HG03103 (cell line): ENCODE measurements around the gene HDAC11.

Experiments
- ATAC-seq: cut with Tn5 transposase; IDR thresholded peaks from one replicate; pipeline ENCODE4 v1.9.1; 2021; ENCODE audit warnings: low read depth; ENCODE audit not compliant: unreplicated experiment

HDAC11 gene

DNA sequence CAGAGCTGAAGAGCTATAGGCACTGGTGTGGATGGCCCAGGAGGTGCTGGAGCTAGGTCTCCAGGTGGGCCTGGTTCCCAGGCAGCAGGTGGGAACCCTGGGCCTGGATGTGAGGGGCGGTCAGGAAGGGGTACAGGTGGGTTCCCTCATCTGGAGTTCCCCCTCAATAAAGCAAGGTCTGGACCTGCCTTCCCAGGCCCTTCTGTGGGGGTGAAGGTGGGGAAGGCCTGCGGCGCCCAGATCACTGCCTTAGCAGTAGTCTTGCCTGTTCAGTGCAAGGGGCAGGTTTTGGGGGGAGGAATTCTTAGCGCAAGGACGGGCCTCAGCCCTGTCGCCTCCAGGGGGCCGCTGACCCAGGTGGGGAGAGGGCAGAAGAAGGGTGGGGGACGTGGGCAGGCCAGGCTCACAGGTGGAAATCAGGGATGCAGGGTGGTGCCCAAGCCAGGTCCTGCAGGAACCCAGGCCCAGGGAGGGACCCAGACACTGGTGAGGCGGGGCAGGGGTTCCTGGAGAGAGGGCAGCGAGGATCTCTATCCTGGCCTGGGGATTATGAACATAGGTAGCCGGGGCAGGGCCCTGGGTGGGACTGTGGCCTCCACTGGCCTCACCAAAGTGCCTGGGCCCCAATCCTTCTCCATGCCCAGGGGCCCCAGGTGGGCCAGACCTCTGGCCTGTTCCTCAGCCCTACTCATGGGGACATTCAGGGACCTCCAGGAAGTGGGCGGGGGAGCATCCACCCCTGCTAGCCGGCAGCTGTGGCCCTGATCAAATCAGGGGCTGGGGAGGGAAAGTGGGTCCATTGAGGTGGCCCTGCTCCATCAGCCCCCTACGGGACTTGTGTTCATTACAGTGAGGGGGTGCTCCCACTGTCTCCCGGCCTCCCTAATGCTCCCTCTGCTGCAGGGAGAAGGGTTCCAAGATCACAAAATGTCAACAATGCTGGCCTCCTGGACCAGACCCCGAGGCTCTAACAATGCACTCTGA is 25.3 kb downstream of the HDAC11 start:
- ATAC-seq = no peak

DNA sequence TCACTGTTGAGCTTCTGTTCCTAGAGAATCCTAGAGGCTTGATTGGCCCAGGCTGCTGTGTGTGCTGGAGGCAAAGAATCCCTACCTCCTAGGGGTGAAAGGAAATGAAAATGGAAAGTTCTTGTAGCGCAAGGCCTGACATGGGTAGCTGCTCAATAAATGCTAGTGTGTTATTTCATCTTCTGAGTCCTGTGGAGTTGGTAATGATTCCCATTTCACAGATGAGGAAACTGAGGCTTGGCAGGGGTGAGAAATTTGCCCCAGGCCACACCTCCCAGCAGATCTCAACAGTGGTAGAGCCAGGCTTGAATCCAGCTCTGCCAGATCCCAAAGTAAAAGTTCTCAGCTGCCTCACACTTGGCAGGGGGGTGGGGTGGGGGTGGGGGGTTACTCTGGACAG is 26.1 kb downstream of the HDAC11 start:
- ATAC-seq = no peak

DNA sequence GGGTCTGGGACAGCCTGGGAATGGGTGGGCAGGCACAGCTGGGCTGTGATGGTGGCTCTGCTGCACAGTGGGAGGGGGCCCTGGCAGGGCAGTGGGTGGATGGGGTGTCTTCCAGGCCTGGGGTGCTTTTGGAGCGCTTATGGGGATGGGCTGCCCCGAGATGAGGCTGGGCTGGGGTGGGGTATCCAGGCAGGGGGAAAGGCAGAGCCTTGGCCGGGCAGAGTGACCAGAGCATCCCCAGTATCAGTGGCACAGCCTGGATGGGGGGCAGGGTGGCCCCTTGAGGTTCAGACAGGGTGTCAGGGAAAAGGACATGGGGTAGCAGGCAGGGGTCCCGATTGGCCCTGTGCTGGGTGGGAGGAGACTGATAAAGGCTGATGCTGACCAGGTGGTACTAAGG is 26.6 kb downstream of the HDAC11 start:
- no peak for ATAC-seq

DNA sequence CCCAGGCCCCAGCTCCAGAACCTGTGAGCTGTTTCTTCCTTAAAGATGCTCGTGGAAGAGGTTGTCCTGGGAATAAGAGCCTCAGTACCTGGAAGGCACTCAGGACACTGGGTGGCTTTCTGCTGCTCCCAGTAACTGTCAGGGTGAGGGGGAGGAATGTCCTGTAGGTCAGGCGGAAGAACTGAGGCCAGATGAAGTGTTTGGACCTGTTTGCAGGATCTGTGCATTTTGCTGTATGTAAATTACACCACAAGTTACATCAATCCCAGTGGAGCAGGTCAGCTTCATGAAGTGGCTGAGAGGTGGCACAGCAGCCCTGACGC is 27.1 kb downstream of the HDAC11 start:
- no peak for ATAC-seq

DNA sequence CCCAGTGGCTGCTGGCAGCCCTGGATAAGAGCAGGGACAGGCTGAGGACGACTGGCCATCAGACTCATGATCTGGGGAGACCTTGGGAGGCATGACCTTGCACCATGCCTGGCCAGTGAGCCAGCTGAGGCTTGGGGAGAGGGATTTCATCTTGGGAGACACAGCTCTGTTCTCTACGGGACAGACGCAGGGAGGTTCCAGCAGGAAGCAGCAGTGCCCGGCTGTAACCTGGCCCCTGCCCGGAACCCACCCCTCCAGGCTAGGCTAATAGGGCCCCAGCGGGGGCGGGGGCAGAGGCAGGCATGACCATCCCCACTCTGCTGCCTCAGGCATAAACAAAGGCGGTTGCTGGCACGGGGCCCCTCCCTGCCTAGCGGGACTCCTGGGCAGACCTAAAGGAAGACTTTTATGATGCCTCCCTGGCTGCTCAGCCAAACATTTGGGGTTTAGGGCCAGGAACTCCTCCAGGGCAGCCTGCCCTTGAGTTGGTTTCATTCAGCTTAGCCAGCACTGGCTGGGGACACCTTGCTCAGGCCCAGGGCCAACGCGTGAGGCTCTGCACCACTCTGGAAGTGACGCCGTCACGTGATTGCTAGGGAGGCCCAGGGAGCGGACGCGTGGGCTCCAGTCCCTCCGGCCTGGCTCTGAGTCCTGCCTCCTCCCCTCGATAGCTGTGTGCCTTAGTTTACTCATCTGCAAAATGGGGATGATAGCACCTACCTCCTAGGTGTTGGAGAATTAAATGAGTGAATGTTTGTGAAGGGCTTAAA is 27.6 kb downstream of the HDAC11 start:
- no peak for ATAC-seq

DNA sequence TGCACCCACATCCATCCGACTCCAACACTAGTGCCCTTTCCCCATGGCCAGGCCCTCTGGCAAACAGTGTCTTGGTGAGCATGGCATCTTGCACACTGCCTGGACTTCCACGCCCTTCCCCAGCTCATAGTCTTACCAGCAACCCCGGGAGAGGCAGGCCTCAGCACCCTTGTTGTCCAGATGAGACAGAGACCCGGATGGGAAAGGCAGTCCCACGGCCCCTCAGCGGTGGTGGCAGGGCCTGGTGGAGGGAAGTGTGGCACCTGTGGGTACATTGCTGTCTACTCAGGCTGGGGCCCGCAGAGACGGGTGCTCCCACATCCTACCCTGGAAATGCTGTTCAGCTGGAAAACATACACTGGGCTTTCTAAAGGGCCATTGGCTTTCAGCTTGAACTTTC is 28.4 kb downstream of the HDAC11 start:
- ATAC-seq = no peak

DNA sequence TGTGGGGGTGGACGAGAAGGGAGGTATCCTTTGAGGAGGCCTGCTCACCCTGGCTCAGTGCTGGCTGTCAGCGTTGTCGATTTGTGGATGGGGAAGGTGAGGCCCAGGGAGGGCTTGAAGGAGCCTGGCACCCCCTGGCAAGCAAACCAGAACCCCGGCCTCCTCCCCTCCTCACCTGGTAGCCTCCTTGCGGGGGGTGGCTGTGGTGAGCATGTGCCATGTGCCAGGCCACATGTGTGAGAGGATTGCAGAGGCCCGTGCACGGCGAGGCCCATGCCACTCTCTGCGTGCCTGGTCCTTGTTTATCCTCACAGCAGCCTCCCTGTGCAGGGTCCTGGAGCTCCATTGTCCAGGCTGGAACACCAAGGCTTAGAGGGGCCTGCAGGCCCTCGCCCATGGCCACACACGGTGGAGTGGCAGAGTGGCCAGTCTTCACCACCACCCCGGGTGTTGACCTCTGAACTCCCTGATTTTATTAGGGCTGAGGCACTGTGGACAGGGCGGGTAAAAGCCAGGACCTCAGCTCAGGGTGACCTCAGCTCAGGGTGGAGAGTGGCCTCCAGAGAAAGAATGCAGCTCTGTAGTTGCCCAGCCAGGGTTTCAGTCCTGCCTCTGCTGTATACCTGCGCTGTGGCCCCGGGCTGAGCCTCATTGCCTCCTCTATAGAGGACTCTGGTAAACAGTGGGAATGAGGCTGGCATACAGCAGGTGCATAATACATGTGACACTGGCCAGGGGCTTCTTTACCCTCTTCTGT is 29.1 kb downstream of the HDAC11 start:
- ATAC-seq = no peak

DNA sequence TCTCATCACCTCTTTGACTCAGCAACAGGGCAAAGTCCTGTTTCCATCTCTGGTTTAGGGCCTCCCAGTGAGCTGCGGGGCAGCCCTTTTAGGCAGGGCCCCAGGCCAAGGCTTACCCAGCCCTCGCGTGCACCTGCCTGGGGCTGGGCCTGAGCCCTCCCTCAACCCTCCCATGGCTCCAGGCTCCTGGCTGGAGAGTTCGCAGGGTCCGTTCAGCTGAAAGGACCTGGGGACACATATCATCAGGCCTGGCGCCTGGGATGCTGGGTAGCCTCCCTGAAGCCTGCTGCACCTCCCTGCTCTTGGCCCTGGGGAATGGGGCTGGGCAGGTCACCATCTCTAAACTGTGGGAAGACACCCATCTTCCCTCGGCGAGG is 29.7 kb downstream of the HDAC11 start:
- ATAC-seq = no peak

DNA sequence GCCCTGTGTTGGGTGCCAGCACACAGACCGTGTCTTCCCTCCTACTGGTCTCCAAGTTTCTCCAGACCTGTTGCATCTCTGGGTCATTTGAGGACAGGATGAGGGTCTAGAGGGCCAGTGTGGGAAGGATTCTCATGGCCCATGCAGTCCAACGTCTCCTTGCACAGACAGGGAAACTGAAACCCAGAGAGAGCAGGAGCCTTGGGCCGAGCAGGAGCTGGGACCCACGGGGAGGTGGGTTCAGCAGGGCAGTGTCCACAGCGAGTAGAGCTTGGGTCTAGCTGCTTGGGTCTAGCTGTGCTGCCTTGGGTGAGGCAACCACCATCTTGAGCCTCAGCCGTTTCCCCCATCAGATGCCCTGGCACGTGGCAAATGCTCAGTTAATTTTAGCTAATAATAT is 32.3 kb downstream of the HDAC11 start:
- ATAC-seq = no peak

DNA sequence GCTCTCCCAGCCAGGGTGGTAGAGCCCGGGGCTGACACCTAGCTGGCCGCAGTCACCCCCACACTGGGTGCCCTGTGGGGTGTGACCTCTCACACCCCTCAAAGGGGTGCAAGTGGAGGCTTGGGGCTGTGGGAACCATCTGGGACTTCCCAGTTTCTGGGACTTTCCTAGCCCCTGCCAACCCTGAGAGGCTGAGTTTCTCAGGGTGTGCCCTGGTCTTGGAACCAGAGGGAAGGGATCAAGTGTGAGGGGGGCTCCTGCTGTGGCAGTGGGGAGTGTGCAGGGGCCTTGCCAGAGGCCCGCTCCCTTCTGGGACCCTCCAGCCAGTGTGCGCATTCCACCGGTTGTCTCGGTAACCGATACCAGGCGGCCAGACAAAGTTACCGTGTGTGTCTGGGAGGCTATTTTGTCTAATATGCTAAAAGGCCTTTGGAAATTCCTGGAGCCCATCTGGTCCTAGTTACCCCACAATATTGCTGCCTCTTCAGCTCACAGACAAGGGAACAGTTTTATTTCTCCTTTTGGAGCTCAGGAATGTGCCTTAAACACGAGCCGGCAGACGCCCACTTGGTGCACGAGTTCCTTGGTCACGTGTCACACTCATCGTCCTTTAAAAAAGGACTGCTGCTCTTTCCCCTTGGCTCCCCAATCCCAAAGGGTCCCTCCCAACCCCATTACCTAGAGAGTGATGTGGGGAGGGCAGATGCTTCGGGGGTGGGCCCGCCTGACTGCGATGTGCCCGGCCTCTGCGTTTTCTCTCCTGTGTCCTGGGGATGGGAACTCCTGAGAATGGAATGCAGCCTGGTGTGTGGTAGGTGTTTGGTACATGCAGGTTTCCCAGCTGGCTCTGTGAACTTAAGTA is 33.2 kb downstream of the HDAC11 start:
- ATAC-seq = no peak

DNA sequence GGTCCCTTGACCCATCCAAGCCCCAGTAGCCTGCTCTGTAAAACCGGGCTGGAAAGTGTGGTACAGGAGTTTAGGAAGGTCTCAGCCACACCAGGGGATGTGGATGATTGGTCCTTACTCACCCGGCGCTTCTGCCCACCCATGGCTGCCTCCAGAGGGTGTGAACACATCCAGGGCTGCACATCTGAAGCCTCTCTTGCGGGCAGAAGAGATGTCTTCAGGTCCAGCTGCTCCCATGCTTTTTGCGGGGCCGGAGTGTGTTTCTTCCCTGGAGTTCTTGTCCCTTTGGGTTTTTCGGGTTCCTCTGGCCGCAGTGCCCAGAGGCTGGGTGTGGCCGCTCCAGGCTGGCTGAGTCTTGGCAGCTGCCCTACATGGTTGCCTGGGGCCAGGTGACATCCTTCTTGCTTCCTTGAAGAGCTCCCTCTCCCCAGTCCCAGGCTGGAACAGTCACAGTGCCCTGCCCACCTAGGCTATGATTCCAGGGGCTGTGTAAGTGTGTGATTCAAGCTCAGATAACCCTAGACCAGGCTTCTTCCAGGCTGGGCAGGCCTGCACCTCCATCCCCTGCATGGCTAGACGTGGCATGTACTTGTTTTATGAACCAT is 33.9 kb downstream of the HDAC11 start:
- ATAC-seq = no peak

DNA sequence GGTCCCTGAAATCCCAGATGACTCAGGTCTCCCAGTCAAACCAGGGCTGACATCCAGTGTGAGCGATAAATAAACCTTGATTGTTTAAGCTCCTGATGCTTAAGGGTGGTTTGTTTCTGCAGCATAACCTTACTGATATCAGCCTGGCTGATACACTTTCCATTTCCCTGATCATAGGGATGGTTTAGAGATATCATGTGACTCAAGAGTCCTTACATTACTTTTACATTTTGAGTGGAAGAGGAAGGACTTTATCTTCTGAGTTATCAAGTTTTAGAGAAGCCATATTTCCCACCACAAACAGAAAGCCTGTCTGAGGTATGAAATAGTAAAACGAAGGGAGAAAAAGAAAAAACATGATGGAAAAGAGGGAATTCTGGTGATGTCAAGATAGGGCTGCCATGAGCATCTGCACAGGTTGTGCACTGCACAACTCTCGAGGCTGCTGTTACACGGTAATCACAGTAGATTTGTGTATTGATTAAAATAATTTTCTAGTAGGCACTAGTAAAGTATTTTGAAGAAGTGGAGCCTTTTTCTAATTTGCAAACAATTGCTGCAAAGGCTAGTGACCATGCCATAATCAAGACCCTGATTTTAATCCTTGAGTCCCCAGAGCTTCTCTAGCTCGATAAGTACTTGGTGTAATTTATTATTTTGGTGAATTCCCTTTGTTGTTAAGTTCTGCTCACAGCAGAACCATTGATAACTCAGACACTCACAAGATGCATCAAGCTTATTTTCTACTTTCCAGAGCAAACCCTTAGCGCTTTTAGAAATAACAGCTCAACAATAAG is 34.7 kb downstream of the HDAC11 start:
- ATAC-seq = no peak

DNA sequence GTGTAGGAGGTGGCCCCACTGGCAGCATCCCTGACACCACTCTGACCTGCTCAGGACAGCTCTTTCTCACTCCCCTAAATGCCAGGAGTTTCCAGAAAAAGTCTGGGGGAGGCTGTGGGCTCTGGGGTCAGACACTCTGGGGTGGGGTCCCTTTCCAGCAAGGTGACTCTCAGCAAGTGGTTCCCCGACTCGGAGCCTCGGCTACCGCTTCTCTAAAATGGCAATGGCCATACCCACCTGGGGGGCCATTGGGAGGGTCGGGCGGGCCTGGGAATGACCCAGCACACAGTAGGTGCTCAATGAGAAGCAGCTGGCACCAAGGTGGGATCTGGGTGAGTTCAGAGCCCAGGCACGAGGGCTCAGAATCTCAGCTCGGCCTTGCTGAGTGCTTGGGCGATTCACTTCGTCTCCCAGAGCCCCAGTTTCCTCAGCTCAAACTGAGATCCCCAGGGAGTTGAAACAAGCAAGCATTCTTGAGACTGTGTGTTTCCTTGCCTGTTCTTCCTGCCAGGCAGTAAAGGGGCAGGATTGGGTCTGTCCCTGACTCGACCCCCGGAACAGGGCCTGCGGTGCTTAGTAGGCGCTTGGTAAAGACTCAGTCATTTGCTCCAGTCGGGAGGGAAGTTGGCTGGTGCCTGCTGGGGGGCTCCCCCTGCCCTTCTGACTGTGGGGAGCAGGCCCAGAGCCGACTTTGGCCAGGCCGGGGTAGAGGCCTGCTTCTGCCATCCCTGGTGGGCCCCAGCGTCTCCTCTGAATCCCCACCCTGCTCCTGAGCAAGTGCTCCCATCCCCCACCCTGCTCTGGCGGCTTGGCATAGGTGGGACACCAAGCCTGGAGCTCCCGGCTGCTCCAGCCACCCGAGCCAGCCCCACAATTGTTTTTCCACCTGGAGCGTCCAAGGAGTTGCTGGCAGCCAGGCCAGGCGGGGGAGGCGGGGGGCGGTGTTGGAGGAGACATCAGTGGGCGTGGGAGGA is 36.0 kb downstream of the HDAC11 start:
- no peak for ATAC-seq

DNA sequence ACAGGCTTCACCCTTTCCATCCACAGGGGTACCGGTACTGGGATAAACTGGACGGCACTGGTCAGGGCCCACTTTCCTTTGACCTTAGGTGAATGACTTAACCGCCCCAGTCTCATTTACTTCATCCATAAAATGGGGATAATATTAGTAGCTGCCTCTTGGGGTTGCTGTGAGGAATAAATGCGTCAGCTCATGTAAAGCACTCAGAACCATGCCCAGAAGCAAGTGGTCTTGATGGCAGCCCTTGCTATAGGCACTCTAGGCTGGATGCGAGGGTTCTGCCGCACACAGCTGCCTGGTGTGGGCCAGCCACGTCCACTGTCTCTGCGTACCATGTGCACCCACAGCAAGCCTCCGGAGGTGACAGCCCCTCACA is 36.6 kb downstream of the HDAC11 start:
- ATAC-seq = no peak

DNA sequence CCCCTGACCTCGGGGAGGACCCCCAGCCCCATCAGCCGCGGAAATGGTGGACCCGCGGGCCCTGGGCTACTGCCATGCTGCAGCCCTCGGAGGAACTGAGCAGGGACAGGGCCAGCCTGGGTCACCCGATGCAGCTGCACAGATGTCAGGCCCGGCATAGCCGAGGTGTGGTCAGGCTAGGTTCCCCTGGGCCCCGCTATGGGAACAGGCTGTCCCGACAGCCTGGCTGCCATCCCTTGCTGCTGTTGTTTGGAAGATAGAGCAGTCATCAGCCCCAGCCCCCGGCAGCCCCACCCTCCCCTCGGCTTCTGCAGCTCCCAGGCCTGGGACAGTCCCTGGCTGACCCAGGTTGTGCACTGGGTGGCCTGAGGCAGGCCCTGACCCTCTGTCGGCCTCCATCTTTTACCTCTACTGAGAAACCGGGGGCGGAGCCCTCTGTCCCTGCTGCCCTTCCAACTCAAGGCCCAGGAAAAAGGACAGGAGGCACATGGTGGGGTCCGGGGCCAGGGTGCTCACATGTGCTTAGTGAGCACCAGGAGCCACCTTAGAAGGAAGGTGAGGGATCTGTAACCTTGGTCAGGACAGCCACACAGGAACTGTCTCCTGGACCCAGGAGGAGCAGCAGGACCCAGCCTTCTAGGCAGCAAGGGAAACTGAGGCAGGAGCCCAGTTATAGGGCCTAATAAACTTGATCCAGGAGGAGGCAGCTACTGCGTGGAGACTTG is 37.3 kb downstream of the HDAC11 start:
- no peak for ATAC-seq

DNA sequence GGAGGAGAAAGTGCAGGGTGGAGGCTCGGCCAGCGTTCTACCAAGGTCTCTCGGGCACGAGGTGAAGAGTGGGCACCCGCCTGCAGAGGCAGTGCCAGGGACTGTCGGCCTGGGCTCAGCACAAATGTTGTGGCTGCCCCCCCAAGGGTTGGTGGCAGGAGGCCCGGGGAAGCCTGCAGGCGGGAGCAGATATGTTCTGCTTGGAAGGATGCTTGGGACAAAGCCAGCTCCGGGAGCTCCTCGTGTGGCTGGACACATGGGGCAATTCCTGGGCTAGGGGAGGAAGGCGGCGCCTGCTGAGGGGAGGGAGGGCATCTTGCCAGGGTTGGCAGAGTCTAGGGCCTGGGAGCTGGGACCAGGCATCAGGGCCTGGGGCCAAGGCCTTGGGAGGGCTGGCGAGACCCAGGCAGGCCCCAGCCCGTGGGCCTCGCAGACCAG is 38.4 kb downstream of the HDAC11 start:
- no peak for ATAC-seq
